Stimulated activated naive CD4-positive, alpha-beta T cell treated with Interleukin-2 at 50 U/mL for 16 hours (primary cell): Measurements from ENCODE around the gene TOP1.
"Not testable (repeated sequence)": the region's sequence is repeated elsewhere in the genome, so short reads cannot be mapped to it uniquely, and the experiment has no call there.

ENCODE experiments used
- DNase-seq: peaks from one replicate; lab custom pipeline; 2025; lab: John Stamatoyannopoulos, UW

Gene TOP1

GRCh38 chr20:41132388-41132775, 103.8 kb downstream of the TOP1 start:
- not testable (repeated sequence) for DNase-seq

DNA sequence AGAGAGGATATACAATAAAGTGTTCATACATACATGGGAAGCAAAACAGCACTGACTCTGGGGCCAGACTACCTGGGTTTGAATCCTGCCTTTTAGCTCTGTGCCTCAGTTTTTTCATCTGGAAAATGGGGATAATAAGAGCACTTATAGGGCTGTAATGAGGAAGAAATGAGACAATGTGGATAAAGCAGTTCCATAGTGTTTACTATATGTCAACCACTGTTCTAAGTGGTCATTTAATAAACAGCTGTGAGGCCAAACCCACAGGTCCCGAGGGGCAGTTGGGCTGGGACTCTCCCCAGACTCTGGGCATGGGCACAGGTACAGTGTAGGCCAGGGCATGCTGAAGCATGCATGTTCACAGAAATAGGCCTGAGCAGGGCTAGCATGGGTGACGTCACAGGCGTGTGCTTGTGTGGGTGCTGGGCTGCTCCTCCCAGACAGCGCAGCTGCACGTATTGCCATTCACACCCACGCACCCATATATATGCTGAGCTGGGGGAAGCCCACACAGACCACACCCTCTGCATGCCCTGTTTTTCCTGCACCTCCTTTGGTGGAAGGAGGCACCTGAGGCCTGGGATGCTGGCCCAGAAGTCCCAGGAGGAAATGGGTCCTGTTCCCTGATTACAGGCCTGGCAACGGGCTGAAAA, 105.2 kb downstream of the TOP1 start:
- peak; percentile 50 for DNase-seq

- no peak for DNase-seq
Measured at GRCh38 chr20:41134362-41135186, 106.0 kb downstream of the TOP1 start.

GRCh38 chr20:41135187-41135887, 106.7 kb downstream of the TOP1 start:
- DNase-seq = peak; percentile 48

- DNase-seq = no peak
Measured at GRCh38 chr20:41135888-41136679, 107.5 kb downstream of the TOP1 start.

DNA sequence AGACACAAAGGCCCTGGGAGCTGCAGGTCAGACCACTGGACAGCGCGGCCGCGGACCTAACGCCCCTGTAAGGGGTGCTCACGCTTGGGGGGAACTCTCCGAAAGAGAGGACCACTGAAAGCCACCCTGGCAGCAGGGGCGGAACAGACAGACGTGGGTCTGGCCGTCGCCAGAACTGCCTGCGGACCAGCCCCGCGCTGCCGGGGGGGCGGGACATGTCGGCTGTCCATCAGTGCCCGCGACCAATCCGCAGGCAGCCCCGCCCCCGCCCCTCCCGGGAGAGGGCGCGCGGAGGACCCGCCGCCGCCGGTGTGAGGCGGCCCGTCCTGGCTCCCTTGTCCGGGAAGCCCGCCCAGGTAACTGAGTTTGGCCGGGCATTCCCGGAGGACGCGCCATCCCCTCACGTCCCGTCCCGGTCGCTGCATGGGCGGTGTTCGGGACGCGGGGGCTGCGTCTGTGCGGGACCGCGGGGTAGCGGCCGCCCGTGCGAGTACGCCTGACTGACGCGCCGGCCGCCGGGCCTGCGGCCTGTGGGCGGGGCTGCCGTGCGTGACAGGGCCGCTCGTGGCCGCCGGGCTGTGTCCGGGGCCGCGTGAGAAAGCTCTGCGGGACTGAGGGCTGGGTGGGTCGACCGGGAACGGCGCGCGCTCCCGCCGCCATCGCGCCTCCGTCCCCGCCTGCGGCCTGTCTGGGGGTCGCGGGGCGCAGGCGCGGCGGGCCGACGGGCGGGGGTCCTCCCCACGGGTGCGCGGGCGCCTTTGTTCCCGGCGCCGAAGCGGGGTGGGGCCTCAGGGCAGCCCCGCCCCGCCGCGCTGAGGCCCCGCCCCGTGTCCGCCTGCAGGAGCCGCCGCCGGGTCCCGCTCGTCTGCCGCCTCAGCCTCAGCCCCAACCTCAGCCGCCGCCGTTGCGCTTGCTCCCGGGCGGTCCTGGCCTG, 108.3 kb downstream of the TOP1 start, which contains the start of gene PLCG1:
TSS of gene PLCG1 (plus strand) at position 864 of the 934 bp plus-strand sequence. CDS start 99 bp downstream, outside the sequence.
- DNase-seq = peak; percentile 82

DNA sequence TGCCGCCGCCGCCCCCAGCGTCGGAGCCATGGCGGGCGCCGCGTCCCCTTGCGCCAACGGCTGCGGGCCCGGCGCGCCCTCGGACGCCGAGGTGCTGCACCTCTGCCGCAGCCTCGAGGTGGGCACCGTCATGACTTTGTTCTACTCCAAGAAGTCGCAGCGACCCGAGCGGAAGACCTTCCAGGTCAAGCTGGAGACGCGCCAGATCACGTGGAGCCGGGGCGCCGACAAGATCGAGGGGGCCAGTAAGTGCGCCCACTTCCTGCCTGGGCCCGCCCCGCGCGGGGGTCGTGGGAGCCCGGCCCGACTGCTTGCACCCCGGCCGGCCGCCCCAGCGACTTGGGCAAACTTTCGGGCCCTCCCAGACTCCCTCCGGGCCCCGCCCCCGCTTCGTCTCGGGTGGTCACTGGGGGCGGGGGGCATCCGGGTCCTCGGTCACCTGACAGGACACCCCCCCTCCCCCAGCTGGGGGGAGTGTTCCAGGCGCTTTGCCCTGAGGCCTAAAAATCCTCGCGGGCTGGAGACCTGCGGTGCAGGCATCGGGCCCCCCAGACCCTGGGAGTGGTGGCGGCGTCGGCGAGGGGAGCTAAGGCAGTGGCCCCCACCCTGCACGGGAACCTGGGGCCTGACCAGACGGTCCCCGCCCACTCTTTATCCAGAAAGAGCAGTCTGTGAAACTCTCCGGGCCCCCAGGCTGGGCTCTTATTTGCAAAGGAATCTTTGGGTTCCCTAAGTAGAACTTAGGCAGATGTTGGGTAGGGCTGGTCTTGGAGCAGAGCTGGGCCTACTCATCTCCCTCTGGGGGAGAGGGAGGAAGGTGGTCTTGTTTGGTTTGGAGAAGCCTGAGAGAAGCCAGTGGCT, 109.2 kb downstream of the TOP1 start:
- DNase-seq = peak; percentile 64

GRCh38 chr20:41138475-41139226, 110.0 kb downstream of the TOP1 start:
- DNase-seq = peak; percentile 26

GRCh38 chr20:41139227-41140093, 110.8 kb downstream of the TOP1 start:
- peak; percentile 49 for DNase-seq

- no peak for DNase-seq
Measured at GRCh38 chr20:41140226-41141133, 111.9 kb downstream of the TOP1 start.

DNA sequence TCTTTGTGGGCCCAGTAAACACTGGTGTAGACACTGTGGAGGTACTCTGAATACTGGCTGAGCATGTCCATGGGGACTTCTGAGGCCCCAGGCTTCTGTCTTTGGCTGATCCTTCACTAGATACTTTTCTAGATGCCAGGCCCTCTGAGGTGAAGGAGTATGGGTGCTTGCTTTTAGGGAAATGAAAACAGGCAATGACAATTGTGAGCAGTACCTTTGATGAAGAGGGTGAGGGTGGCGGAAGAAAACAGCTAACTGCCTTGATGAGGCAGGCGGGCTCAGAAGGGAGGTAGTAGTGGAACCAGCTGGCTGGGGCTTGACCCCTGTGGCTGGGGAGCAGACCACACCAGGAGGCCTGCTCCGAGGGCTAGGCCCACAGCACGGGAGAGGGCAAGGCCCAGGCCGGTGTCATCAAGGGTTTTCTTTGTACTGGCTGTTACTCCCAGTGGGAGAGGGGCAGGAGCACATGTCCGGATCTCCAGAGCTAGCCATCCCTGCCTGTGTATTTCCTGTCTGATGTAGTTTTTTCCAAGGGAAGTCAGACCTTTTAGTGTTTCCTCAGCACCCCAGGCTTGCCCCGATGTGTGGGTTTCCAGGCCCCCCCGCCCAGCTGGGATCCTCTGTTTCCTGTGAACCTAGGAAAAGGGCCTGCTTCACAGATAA, 112.7 kb downstream of the TOP1 start:
- DNase-seq = no peak

DNA sequence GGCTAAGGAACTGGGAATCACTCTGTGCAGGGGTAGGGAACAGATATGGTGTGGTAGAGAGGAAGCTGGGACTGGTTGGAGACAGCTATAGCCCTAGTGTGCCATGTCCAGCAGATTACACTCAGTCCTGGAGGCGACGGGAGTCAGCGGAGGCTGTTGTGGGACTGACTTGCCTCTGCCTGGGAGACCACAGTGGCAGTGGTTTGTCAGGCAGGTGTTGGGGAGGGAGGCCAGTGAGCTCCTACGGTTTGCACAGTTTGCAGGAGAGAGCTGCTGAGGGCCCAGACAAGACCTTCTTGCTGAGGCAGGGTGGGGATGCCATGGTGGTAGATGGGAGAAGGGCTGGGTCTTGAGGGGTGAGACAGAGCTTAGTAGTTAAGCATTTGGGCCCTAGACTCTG, 113.6 kb downstream of the TOP1 start:
- DNase-seq = no peak

- DNase-seq = peak; percentile 21
Measured at GRCh38 chr20:41142919-41143318, 114.3 kb downstream of the TOP1 start.

- no peak for DNase-seq
Measured at GRCh38 chr20:41143354-41143753, 114.7 kb downstream of the TOP1 start.

- DNase-seq = no peak
Measured at GRCh38 chr20:41145317-41145716, 116.7 kb downstream of the TOP1 start.

- DNase-seq = no peak
Measured at GRCh38 chr20:41145821-41146620, 117.4 kb downstream of the TOP1 start.
